MM.1S (cell line): Measurements from ENCODE around the gene DCTN1.

Source experiments
- DNase-seq: peaks from one replicate; pipeline ENCODE4 v3.0.0-alpha.2; 2015
- H2AFZ ChIP-seq: fragments of 300-600 bp; sonication (generic); 2 replicates; pipeline ENCODE4 v1.6.0; 2016; ENCODE audit warnings: antibody characterized with exemption, low read length
- H3F3A ChIP-seq: fragments of 300-600 bp; sonication (generic); 2 replicates; pipeline ENCODE4 v1.6.1; 2016; ENCODE audit warnings: mild to moderate bottlenecking, antibody characterized with exemption, low read length, moderate library complexity, mixed read lengths; ENCODE audit not compliant: insufficient read depth
- H3K27ac ChIP-seq: fragments of 300-600 bp; sonication (generic); 2 replicates; pipeline ENCODE4 v1.5.1; 2016; ENCODE audit warnings: mild to moderate bottlenecking, low read length
- H3K27me3 ChIP-seq: fragments of 300-600 bp; sonication (generic); replicated peaks from 2 replicates; pipeline ENCODE4 v1.6.0; 2016; ENCODE audit warnings: low read length; ENCODE audit not compliant: insufficient read depth
- H3K36me3 ChIP-seq: fragments of 300-600 bp; sonication (generic); replicated peaks from 2 replicates; pipeline ENCODE4 v1.6.1; 2016; ENCODE audit warnings: mild to moderate bottlenecking, low read length, mixed read lengths; ENCODE audit not compliant: insufficient read depth
- H3K4me1 ChIP-seq: fragments of 300-600 bp; sonication (generic); 2 replicates; pipeline ENCODE4 v1.6.1; 2016; ENCODE audit warnings: low read length, mixed read lengths
- H3K4me2 ChIP-seq: fragments of 300-600 bp; sonication (generic); 2 replicates; pipeline ENCODE4 v1.6.0; 2016; ENCODE audit warnings: low read depth, low read length
- H3K4me3 ChIP-seq: fragments of 300-600 bp; sonication (generic); 2 replicates; pipeline ENCODE4 v1.5.1; 2016; ENCODE audit warnings: low read length, mixed read lengths
- H3K79me2 ChIP-seq: fragments of 300-600 bp; sonication (generic); 2 replicates; pipeline ENCODE4 v1.6.1; 2016; ENCODE audit warnings: mixed run types, low read length, mixed read lengths
- H3K9ac ChIP-seq: fragments of 300-600 bp; sonication (generic); 2 replicates; pipeline ENCODE4 v1.6.1; 2016; ENCODE audit warnings: low read length, mixed read lengths
- H3K9me2 ChIP-seq: fragments of 300-600 bp; sonication (generic); replicated peaks from 2 replicates; pipeline ENCODE4 v1.6.1; 2016; ENCODE audit warnings: mild to moderate bottlenecking, low read length, mixed read lengths; ENCODE audit not compliant: insufficient read depth
- H3K9me3 ChIP-seq: fragments of 300-600 bp; sonication (generic); replicated peaks from 2 replicates; pipeline ENCODE4 v1.6.1; 2016; ENCODE audit warnings: mild to moderate bottlenecking, low read length, mixed read lengths; ENCODE audit not compliant: insufficient read depth
- H4K20me1 ChIP-seq: fragments of 300-600 bp; sonication (generic); 2 replicates; pipeline ENCODE4 v1.6.1; 2016; ENCODE audit warnings: mild to moderate bottlenecking, low read length, moderate library complexity, mixed read lengths; ENCODE audit not compliant: insufficient read depth
- CTCF ChIP-seq: fragments of 300-600 bp; sonication (generic); IDR thresholded peaks from 2 replicates; pipeline ENCODE4 v1.5.1; 2016; ENCODE audit warnings: antibody characterized with exemption, low read length, mixed read lengths
- EZH2 ChIP-seq: fragments of 300-600 bp; sonication (generic); optimal IDR thresholded peaks from 2 replicates; pipeline ENCODE3; 2017; ENCODE audit warnings: low read depth, mild to moderate bottlenecking, antibody characterized with exemption, low read length, mixed read lengths
- EZH2phosphoT487 ChIP-seq: fragments of 300-600 bp; sonication (generic); IDR thresholded peaks from 2 replicates; pipeline ENCODE4 v1.6.1; 2018; ENCODE audit warnings: antibody characterized with exemption, low read length

Gene DCTN1

GRCh38 chr2:74391580-74392448 lies 11.7 kb upstream of the DCTN1 start:
- H3K4me2 ChIP-seq, result peak overlapping the region; percentile 86
- H3K9ac ChIP-seq, result peak overlapping the region; percentile 92
- H3K36me3 ChIP-seq, result no peaks in the 10 kb centered on the region
- no peaks in the 10 kb centered on the region for H4K20me1 ChIP-seq
- H3K9me3 ChIP-seq, result no peaks in the 10 kb centered on the region
- H2AFZ ChIP-seq, result peak overlapping the region; percentile 94
- peak; percentile 93 for DNase-seq
- H3K4me1 ChIP-seq, result peaks cover 12% of the 10 kb centered on the region
- H3K27me3 ChIP-seq, result no peaks in the 10 kb centered on the region
- peak overlapping the region; percentile 65 for H3K27ac ChIP-seq
- peak; percentile 96 for TF ChIP-seq CTCF
- no peak for TF ChIP-seq EZH2
- TF ChIP-seq EZH2phosphoT487, result no peak
- peaks cover 45% of the 10 kb centered on the region for H3K79me2 ChIP-seq
- H3K9me2 ChIP-seq, result no peaks in the 10 kb centered on the region
- H3K4me3 ChIP-seq, result peak overlapping the region; percentile 98
- no peaks in the 10 kb centered on the region for H3F3A ChIP-seq

- Histone ChIP-seq H3K4me1 (peaks cover 12% of the 10 kb centered on the region), H3K4me2 (peak overlapping the region; percentile 86), H3K27ac (no peak overlapping the region), H3K79me2 (peaks cover 45% of the 10 kb centered on the region), H4K20me1 (no peaks in the 10 kb centered on the region), H3K4me3 (peak overlapping the region; percentile 98), H3K9me3 (no peaks in the 10 kb centered on the region), H3K36me3 (no peaks in the 10 kb centered on the region), H3K27me3 (no peaks in the 10 kb centered on the region), H3K9ac (peak overlapping the region; percentile 92), H3K9me2 (no peaks in the 10 kb centered on the region), H3F3A (no peaks in the 10 kb centered on the region), H2AFZ (peak overlapping the region; percentile 94)
- TF ChIP-seq EZH2phosphoT487 (no peak), CTCF (no peak), EZH2 (no peak)
- peak; percentile 15 for DNase-seq
Observed at GRCh38 chr2:74391209-74391579, 11.1 kb upstream of the DCTN1 start.

GRCh38 chr2:74390606-74391005 lies 10.5 kb upstream of the DCTN1 start:
- Histone ChIP-seq H3K36me3 (no peaks in the 10 kb centered on the region), H3K9ac (no peak overlapping the region), H3K27me3 (no peaks in the 10 kb centered on the region), H3K4me2 (peak overlapping the region; percentile 86), H2AFZ (no peak overlapping the region), H3K9me3 (no peaks in the 10 kb centered on the region), H3K79me2 (peaks cover 45% of the 10 kb centered on the region), H3K27ac (no peak overlapping the region), H3K4me1 (peaks cover 12% of the 10 kb centered on the region), H4K20me1 (no peaks in the 10 kb centered on the region), H3K4me3 (peak overlapping the region; percentile 98), H3K9me2 (no peaks in the 10 kb centered on the region), H3F3A (no peaks in the 10 kb centered on the region)
- DNase-seq, result no peak
- TF ChIP-seq EZH2 (no peak), CTCF (no peak), EZH2phosphoT487 (no peak)
